Gastroesophageal sphincter (tissue), 4 donors: Measurements from ENCODE around the gene ABCA4. TPM values are rescaled to one million over a fixed set of nuclear protein-coding genes. Genes with fewer than 3 reads are reported as not detected.

Experiments
- ATAC-seq: fragments of 150-250 bp; one replicate; pipeline ENCODE4 v1.9.1; 2016; ENCODE audit warnings: mild to moderate bottlenecking, moderate library complexity
- H3K27ac ChIP-seq, 4 donors: fragments of 200-600 bp; sonication (generic) in 3 of 4; 1 replicate in 3 of 4; 2 replicates in 1 of 4; pipeline ENCODE4 v1.5.1; 2016 to 2019
- H3K27me3 ChIP-seq: fragments of 200-600 bp; sonication (generic); one replicate; pipeline ENCODE4 v1.5.1; 2019
- H3K36me3 ChIP-seq, 2 donors: fragments of 200-600 bp; sonication (generic); one replicate each; pipeline ENCODE4 v1.5.1; 2019; ENCODE audit warnings: control low read depth in 1 of 2
- H3K4me1 ChIP-seq, 3 donors: fragments of 200-600 bp; sonication (generic); 1 replicate in 2 of 3; 2 replicates in 1 of 3; pipeline ENCODE4 v1.5.1; 2016 to 2019; ENCODE audit warnings: control low read depth in 2 of 3
- H3K4me3 ChIP-seq, 2 donors: fragments of 200-600 bp; sonication (generic); one replicate each; pipeline ENCODE4 v1.5.1; 2019; ENCODE audit warnings: mild to moderate bottlenecking in 1 of 2, moderate library complexity in 1 of 2
- H3K9me3 ChIP-seq, 3 donors: fragments of 200-600 bp; sonication (generic); one replicate each; pipeline ENCODE4 v1.5.1; 2017 to 2019; ENCODE audit warnings: control low read depth in 2 of 3
- EP300 ChIP-seq: sonication (generic); formaldehyde crosslinking; IDR thresholded peaks from one replicate; pipeline ENCODE4 v1.6.1; 2017; ENCODE audit warnings: antibody characterized with exemption, mild to moderate bottlenecking
- POLR2A ChIP-seq, 2 donors: fragments of 450-650 bp; IDR thresholded peaks; one replicate each; pipeline ENCODE4 v1.6.1; 2017; ENCODE audit warnings: antibody characterized with exemption in 2 of 2, mild to moderate bottlenecking in 2 of 2, moderate library complexity in 1 of 2
- POLR2AphosphoS5 ChIP-seq: sonication (generic); formaldehyde crosslinking; IDR thresholded peaks from one replicate; pipeline ENCODE4 v1.6.1; 2017; ENCODE audit warnings: antibody characterized with exemption
- WGBS, 2 donors: methylation state at CpG; one replicate each; pipeline ENCODE4 v1.1.5; 2018; ENCODE audit warnings: low coverage in 1 of 2; 5-methylcytosine and 5-hydroxymethylcytosine counted together
- total RNA-seq, 4 donors: library from RNA; depleted of rRNA; stranded (reverse); fragments of >200 nt; gene quantifications; one replicate each; pipeline ENCODE4 v1.1.0, GENCODE V29; 2016
- TF ChIP-seq, protein P1 (sequence below), 4 experiments: fragments of 200-600 bp in 2 of 4; fragments of 450-650 bp in 2 of 4; sonication (generic) in 1 of 4; IDR thresholded peaks; one replicate each; pipeline ENCODE4 v1.5.1; 2017 to 2019; ENCODE audit warnings: antibody characterized with exemption in 4 of 4, mild to moderate bottlenecking in 2 of 4, moderate library complexity in 2 of 4

Gene ABCA4
- total RNA-seq, 4 donors from 2014 or later, result 0.19 to 0.27 TPM; not detected in 2

DNA sequence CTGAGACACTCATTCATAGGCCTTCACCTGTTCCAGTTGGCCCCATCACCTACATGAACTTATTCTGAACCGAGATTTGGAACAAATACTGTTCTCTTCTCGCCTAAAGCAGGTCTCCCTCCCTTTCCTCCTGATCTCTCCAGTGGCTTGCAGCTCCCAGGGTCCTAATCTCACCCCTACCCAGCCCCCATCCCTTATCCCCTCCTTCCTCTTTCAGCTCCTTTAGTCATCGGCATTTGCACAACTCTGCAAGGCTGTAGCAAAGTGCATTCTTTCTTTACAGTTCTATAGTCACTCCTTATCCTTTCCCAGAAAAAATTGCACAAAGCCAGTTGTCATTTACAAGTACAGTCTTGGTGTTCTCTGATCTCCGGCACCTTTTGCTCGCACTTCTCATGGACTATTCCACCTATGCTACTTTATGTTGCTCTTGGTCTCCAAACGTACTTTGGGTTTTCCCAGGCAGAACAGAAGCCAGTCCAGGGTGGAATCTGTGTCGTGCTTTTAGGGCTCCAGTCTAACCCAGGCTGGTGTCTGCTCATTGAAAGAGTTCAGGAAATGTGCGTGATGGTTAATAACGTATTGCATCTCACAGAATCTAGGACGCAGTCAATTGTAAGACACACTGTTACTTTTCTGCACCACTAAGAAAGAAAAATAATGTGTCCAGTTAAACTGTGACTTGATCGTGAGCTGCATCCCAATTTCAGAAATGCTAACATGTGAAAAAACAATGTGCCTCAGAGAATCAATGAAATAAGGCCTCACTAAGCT is 965 bp downstream of the ABCA4 start:
- Histone ChIP-seq H3K27ac (no peak overlapping the region), H3K4me1 (no peaks in the 10 kb centered on the region), H3K9me3 (no peaks in the 10 kb centered on the region), H3K27me3 (no peaks in the 10 kb centered on the region), H3K4me3 (no peak overlapping the region), H3K36me3 (no peaks in the 10 kb centered on the region)
- TF ChIP-seq EP300 (no peak), POLR2A (IDR thresholded peaks at IDR 0.05) (no peak), POLR2AphosphoS5 (no peak)
- TF ChIP-seq, protein P1, sequence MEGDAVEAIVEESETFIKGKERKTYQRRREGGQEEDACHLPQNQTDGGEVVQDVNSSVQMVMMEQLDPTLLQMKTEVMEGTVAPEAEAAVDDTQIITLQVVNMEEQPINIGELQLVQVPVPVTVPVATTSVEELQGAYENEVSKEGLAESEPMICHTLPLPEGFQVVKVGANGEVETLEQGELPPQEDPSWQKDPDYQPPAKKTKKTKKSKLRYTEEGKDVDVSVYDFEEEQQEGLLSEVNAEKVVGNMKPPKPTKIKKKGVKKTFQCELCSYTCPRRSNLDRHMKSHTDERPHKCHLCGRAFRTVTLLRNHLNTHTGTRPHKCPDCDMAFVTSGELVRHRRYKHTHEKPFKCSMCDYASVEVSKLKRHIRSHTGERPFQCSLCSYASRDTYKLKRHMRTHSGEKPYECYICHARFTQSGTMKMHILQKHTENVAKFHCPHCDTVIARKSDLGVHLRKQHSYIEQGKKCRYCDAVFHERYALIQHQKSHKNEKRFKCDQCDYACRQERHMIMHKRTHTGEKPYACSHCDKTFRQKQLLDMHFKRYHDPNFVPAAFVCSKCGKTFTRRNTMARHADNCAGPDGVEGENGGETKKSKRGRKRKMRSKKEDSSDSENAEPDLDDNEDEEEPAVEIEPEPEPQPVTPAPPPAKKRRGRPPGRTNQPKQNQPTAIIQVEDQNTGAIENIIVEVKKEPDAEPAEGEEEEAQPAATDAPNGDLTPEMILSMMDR (IDR thresholded peaks at IDR 0.05), result no peak
- 76 to 90% methylated on average over 5 to 9 of the region's 11 CpGs for WGBS, 2 donors
- ATAC-seq, result no peak

- 96% methylated on average over 4 of the region's 6 CpGs; no CpG with 5 or more reads in 1 of the 2 donors for WGBS, 2 donors
- TF ChIP-seq EP300, result no peak
- TF ChIP-seq, protein P1 (IDR thresholded peaks at IDR 0.05), result no peak
- TF ChIP-seq POLR2A (IDR thresholded peaks at IDR 0.05), result no peak
- TF ChIP-seq POLR2AphosphoS5, result no peak
These were observed 1.6 kb downstream of the ABCA4 start for GRCh38 chr1:94119306-94119705.

DNA sequence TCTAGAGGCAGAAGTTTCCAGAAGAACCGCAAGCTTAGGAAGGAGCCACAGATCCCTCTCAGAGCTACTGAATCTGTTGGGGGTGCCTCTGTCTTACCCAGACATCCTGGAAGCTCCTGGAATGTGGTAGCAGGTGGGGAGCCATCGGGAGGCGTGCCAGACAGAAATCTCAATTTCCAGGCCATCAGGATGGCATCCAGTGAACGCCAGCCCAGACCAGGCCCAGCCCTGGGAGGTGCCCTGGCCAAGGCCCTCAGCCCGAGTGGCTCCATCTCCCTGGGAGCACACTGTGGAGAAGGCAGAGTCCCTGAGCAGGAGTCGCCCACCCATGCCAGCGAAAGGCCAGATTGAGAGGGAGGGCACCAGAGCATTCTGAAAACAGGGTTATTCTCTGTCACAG is 2.5 kb downstream of the ABCA4 start:
- TF ChIP-seq, protein P1 (IDR thresholded peaks at IDR 0.05), result no peak
- no peak for TF ChIP-seq POLR2A (IDR thresholded peaks at IDR 0.05)
- TF ChIP-seq EP300, result no peak
- no peak for TF ChIP-seq POLR2AphosphoS5
- Histone ChIP-seq H3K4me1 (no peaks in the 10 kb centered on the region), H3K9me3 (no peaks in the 10 kb centered on the region), H3K27ac (no peak overlapping the region), H3K36me3 (no peaks in the 10 kb centered on the region), H3K27me3 (no peaks in the 10 kb centered on the region), H3K4me3 (no peak overlapping the region)
- ATAC-seq, result no peak
- no CpG with 5 or more reads among the region's 7 CpGs for WGBS, 2 donors

More at GRCh38 chr1:94119306-94119705, 1.6 kb downstream of the ABCA4 start:
- no peaks in the 10 kb centered on the region for H3K4me1 ChIP-seq
- no peak overlapping the region for H3K27ac ChIP-seq
- H3K27me3 ChIP-seq, result no peaks in the 10 kb centered on the region
- H3K9me3 ChIP-seq, result no peaks in the 10 kb centered on the region
- H3K36me3 ChIP-seq, result no peaks in the 10 kb centered on the region
- no peak for ATAC-seq
- no peak overlapping the region for H3K4me3 ChIP-seq

DNA sequence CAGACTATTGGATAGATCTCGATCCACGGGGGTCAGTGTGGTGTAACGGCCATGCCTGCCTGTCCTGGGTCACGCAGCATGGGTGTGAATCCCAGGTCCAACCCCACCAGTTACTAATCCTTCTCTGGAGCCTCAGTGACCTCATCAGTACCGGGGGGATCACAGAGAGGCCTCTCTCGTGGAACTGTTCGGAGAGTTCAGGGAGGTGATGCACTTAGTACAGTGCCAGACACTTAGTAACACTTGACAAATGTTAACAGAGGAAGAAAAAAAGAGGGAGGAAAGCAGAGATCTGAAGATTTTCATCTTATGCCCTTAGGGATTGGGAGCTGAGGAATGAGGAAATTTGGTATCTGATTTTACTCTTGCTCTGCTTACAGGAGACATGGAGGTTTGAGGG is 2.9 kb downstream of the ABCA4 start:
- H3K36me3 ChIP-seq, result no peaks in the 10 kb centered on the region
- 88 to 100% methylated on average over 1 to 3 of the region's 7 CpGs for WGBS, 2 donors
- H3K9me3 ChIP-seq, result no peaks in the 10 kb centered on the region
- H3K4me3 ChIP-seq, result no peak overlapping the region
- TF ChIP-seq POLR2AphosphoS5 (no peak), EP300 (no peak), POLR2A (IDR thresholded peaks at IDR 0.05) (no peak)
- TF ChIP-seq, protein P1 (IDR thresholded peaks at IDR 0.05), result no peak
- no peaks in the 10 kb centered on the region for H3K27me3 ChIP-seq
- H3K4me1 ChIP-seq, result no peaks in the 10 kb centered on the region
- ATAC-seq, result no peak
- H3K27ac ChIP-seq, result no peak overlapping the region

GRCh38 chr1:94117259-94117851 is 3.6 kb downstream of the ABCA4 start:
- no peak for ATAC-seq
- Histone ChIP-seq H3K27me3 (no peaks in the 10 kb centered on the region), H3K9me3 (no peaks in the 10 kb centered on the region), H3K36me3 (no peaks in the 10 kb centered on the region), H3K4me1 (no peaks in the 10 kb centered on the region), H3K27ac (no peak overlapping the region), H3K4me3 (no peak overlapping the region)
- WGBS, 2 donors, result 86 to 91% methylated on average over 4 to 12 of the region's 14 CpGs
- TF ChIP-seq, protein P1 (IDR thresholded peaks at IDR 0.05), result no peak
- no peak for TF ChIP-seq POLR2A (IDR thresholded peaks at IDR 0.05)
- TF ChIP-seq EP300, result no peak
- TF ChIP-seq POLR2AphosphoS5, result no peak
